Naive thymus-derived CD4-positive, alpha-beta T cell (primary cell): ENCODE measurements around the gene RAB29. TPM values are rescaled to one million over a fixed set of nuclear protein-coding genes. Genes with fewer than 3 reads are reported as not detected.
A peak's percentile ranks its signal among the peaks of the same experiment; 100 is the strongest.

Experiments
- ATAC-seq: fragments of 150-1000 bp; cut with Tn5 transposase; 2 replicates; pipeline ENCODE4 v1.10.0; 2021; ENCODE audit warnings: mild to moderate bottlenecking, moderate library complexity
- CTCF ChIA-PET: fragments of 350-600 bp; sonication (Branson Sonifier 250); formaldehyde crosslinking; loops from one replicate; lab custom pipeline; 2021; ENCODE audit warnings: antibody characterized with exemption; lab: Charles Lee
- POLR2A ChIA-PET: fragments of 350-600 bp; sonication (Branson Sonifier 250); formaldehyde crosslinking; loops from one replicate; lab custom pipeline; 2021; ENCODE audit warnings: antibody characterized with exemption, inconsistent platforms; lab: Charles Lee
- DNase-seq, 9 donors: peaks; one replicate each; pipeline versions ENCODE4 v3.0.0 to v3.0.0-alpha.2; 2020 to 2022; ENCODE audit warnings: mixed read lengths in 1 of 9
- H3K27ac ChIP-seq: one replicate; pipeline ENCODE4 v1.7.0; 2013; ENCODE audit warnings: mild to moderate bottlenecking, low read depth, low read length, moderate library complexity
- H3K27me3 ChIP-seq, 2 donors: one replicate each; pipeline ENCODE4 v1.7.0; 2013; ENCODE audit warnings: low read length in 2 of 2, mild to moderate bottlenecking in 2 of 2, moderate library complexity in 2 of 2; ENCODE audit not compliant: control insufficient read depth in 2 of 2, insufficient read depth in 2 of 2
- H3K36me3 ChIP-seq, 3 experiments: 1 replicate in 2 of 3; 2 replicates in 1 of 3; pipeline ENCODE4 v1.7.0; 2013; ENCODE audit warnings: low read length in 3 of 3, mild to moderate bottlenecking in 3 of 3, moderate library complexity in 1 of 3; ENCODE audit not compliant: insufficient read depth in 3 of 3, control insufficient read depth in 2 of 3
- H3K4me1 ChIP-seq, 2 donors: one replicate each; pipeline ENCODE4 v1.7.0; 2013; ENCODE audit warnings: low read length in 2 of 2, mild to moderate bottlenecking in 2 of 2, moderate library complexity in 1 of 2; ENCODE audit not compliant: control insufficient read depth in 2 of 2, insufficient read depth in 2 of 2
- H3K4me3 ChIP-seq: 2 replicates; pipeline ENCODE4 v1.7.0; 2013; ENCODE audit warnings: mild to moderate bottlenecking, low read length
- H3K9me3 ChIP-seq, 3 experiments: 1 replicate in 2 of 3; 2 replicates in 1 of 3; pipeline ENCODE4 v1.7.0; 2013; ENCODE audit warnings: low read length in 3 of 3; ENCODE audit not compliant: control insufficient read depth in 2 of 3
- H3K27ac Mint-ChIP-seq, 9 donors: one replicate each; pipeline ENCODE4 v1.8.0; 2020 to 2022; ENCODE audit warnings: mixed read lengths in 9 of 9, mild to moderate bottlenecking in 8 of 9, moderate library complexity in 5 of 9, inconsistent platforms in 2 of 9
- H3K27me3 Mint-ChIP-seq, 5 donors: one replicate each; pipeline ENCODE4 v1.8.0; 2021 to 2022; ENCODE audit warnings: mixed read lengths in 5 of 5, mild to moderate bottlenecking in 1 of 5
- H3K36me3 Mint-ChIP-seq, 5 donors: one replicate each; pipeline ENCODE4 v1.8.0; 2020 to 2022; ENCODE audit warnings: mixed read lengths in 5 of 5, mild to moderate bottlenecking in 3 of 5, inconsistent platforms in 1 of 5
- H3K4me1 Mint-ChIP-seq, 7 donors: one replicate each; pipeline ENCODE4 v1.8.0; 2020 to 2022; ENCODE audit warnings: mixed read lengths in 7 of 7, mild to moderate bottlenecking in 3 of 7, inconsistent platforms in 1 of 7
- H3K4me3 Mint-ChIP-seq, 10 donors: one replicate each; pipeline ENCODE4 v1.8.0; 2020 to 2022; ENCODE audit warnings: mild to moderate bottlenecking in 10 of 10, mixed read lengths in 10 of 10, moderate library complexity in 6 of 10, inconsistent platforms in 2 of 10
- H3K9me3 Mint-ChIP-seq, 11 donors: one replicate each; pipeline ENCODE4 v1.8.0; 2020 to 2022; ENCODE audit warnings: mixed read lengths in 11 of 11, mild to moderate bottlenecking in 4 of 11, inconsistent platforms in 1 of 11, moderate library complexity in 1 of 11
- intact Hi-C, 2 donors: fragments of 100-400 bp; cut with micrococcal nuclease; formaldehyde crosslinking; loops; one replicate each; pipeline ENCODE4 v1.15.1; 2023
- polyA plus RNA-seq, 2 donors: library from polyadenylated mRNA; unstranded; fragments of 300-500 nt; fragmentation: Illumina TruSeq; gene quantifications; one replicate each; pipeline ENCODE4 v1.2.3, GENCODE V29; 2021
- total RNA-seq, 6 experiments: library from RNA in 5 of 6; stranded (reverse) in 5 of 6; gene quantifications; 1 replicate in 5 of 6; 2 replicates in 1 of 6; pipeline ENCODE4 v1.2.3 and lab custom pipeline; 2021 to 2026

RAB29 gene
- total and polyA plus RNA-seq, 7 experiments from 2014 or later: 23.9 to 76.6 (median 48.1) TPM

DNA sequence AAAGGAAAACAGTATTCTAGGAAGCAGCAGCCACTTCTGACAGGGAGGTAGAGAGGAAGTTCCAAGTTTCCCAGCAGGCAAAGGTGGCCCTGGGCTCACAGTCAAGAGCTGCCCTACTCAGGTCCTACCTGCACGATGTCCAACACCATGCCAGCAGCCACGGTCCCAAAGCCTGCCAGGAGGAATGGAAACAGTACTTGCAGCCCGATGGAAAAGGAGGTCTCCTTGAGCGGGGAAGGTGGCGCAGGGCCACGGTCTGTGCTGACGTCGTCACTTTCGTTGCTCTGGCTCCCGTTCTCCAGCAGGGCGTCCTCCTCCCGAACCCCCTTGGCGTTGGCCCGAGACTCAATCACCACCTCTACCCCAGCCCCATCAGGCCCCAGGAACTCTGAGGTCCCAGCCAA is 34.7 kb upstream of the RAB29 start:
- Mint-ChIP-seq H3K4me1 (peaks cover 63 to 90% (median 85%) of the 10 kb centered on the region in 7 donors), H3K9me3 (peaks cover 0 to 5% (median 0%) of the 10 kb centered on the region in 11 donors), H3K27me3 (peaks cover 0 to 12% (median 0%) of the 10 kb centered on the region in 5 donors), H3K36me3 (peaks cover 0 to 24% (median 8%) of the 10 kb centered on the region in 5 donors), H3K4me3 (peak overlapping the region in 8 of 10 donors; percentile 43 to 94 (median 80)), H3K27ac (peak overlapping the region in 4 of 9 donors; percentile 58 to 93 (median 78))
- ATAC-seq (no peak), DNase-seq (no peak)
- H3K4me1 ChIP-seq: peaks cover 39 to 63% of the 10 kb centered on the region in 2 donors
- intact Hi-C loops: loop anchor here in 1 of 2 donors (5.0 kb wide), 2 partner anchors 33 to 63 kb away; partner anchors contain the start of gene RAB29
- POLR2A ChIA-PET: interaction anchor here (0.9 to 3.4 kb wide), 2 partner anchors 35 to 162 kb away, joined by 3 to 16 read pairs; partner anchors contain the start of gene RAB29
- H3K4me3 ChIP-seq: no peak overlapping the region
- CTCF ChIA-PET: interaction anchor here (1.4 kb wide), 1 partner anchor 151 kb away, joined by 3 read pairs; no protein-coding TSS in a partner anchor
- H3K27me3 ChIP-seq: no peaks in the 10 kb centered on the region
- peaks cover 0 to 12% (median 0%) of the 10 kb centered on the region in 3 experiments for H3K36me3 ChIP-seq
- H3K27ac ChIP-seq: no peak overlapping the region
- H3K9me3 ChIP-seq: no peaks in the 10 kb centered on the region

DNA sequence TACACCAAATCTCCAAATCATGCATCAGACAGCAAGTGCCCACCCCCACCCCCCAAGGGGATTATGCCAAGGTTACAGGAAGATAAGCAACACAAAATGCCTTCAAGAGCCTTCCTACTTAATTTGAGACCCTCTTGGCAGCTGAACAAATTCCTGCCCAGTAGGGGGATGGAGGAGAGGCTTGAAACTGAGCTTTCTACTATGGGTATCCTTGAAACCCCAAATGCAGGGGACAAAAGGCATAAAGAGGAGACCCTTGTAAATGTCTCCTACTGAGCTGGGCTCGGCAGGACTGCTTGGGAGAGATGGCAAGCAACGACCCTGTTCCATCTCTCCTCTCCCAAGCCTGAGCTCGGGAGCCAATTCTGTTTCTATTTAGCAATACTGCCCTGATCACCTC is 34.2 kb upstream of the RAB29 start:
- peak overlapping the region in 7 of 9 donors; percentile 0 to 82 (median 49) for H3K27ac Mint-ChIP-seq
- Histone ChIP-seq H3K4me3 (no peak overlapping the region), H3K27ac (peak overlapping the region; percentile 15), H3K36me3 (peaks cover 0 to 12% (median 0%) of the 10 kb centered on the region in 3 experiments), H3K27me3 (no peaks in the 10 kb centered on the region), H3K4me1 (peaks cover 44 to 68% of the 10 kb centered on the region in 2 donors), H3K9me3 (no peaks in the 10 kb centered on the region)
- H3K4me1 Mint-ChIP-seq: peaks cover 68 to 90% (median 85%) of the 10 kb centered on the region in 7 donors
- POLR2A ChIA-PET: interaction anchor here (0.9 kb wide), 1 partner anchor 162 kb away, joined by 3 read pairs; no protein-coding TSS in a partner anchor
- peaks cover 0 to 5% (median 0%) of the 10 kb centered on the region in 11 donors for H3K9me3 Mint-ChIP-seq
- H3K4me3 Mint-ChIP-seq: peak overlapping the region; percentile 12 to 93 (median 70)
- peaks cover 0 to 7% (median 0%) of the 10 kb centered on the region in 5 donors for H3K27me3 Mint-ChIP-seq
- ATAC-seq (no peak), DNase-seq (no peak)
- CTCF ChIA-PET: no interaction called here
- intact Hi-C loops: no loop called here
- H3K36me3 Mint-ChIP-seq: peaks cover 0 to 24% (median 8%) of the 10 kb centered on the region in 5 donors

DNA sequence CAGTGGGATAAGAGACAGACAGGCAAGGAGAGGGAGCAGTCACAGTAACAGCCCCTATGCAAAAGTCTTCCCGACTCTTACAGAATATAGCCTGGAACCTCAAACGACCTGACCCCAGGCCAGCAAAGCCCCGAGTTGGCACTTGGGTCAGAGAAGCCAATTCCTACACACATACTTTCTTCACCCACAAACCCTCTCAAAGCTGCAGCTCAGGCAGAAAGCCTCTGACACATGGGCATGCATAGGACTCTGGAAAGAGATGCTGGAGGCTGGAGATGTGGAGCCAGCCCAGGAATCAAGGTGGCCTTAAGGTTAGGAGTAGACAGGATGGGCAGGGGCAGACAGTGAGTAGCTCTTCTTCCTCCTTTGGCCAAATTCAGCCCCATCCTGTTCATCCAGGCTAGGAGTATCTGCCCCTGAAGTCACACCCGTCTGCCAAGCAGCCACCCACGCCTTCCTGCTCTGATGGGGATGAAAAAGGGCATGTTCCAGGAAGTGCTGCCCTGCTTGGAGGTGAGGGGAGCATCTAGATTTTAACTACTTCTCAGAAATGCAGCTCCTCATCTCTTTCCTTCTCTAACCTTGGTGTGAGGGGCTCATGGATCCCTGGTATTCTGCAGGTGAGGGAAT is 29.9 kb upstream of the RAB29 start:
- intact Hi-C loops: no loop called here
- ChIA-PET CTCF (interaction anchor here (1.0 to 2.3 kb wide), 5 partner anchors 10 to 175 kb away, joined by 3 to 9 read pairs (median 3); no protein-coding TSS in a partner anchor), POLR2A (no interaction called here)
- Mint-ChIP-seq H3K27ac (peak overlapping the region; percentile 19 to 89 (median 85)), H3K4me1 (peaks cover 51 to 83% (median 75%) of the 10 kb centered on the region in 7 donors), H3K27me3 (no peaks in the 10 kb centered on the region), H3K4me3 (peak overlapping the region; percentile 54 to 89 (median 80)), H3K36me3 (peaks cover 0 to 19% (median 6%) of the 10 kb centered on the region in 5 donors), H3K9me3 (peaks cover 0 to 3% (median 0%) of the 10 kb centered on the region in 11 donors)
- peak overlapping the region; percentile 35 for H3K27ac ChIP-seq
- no peaks in the 10 kb centered on the region for H3K27me3 ChIP-seq
- H3K9me3 ChIP-seq: no peaks in the 10 kb centered on the region
- ATAC-seq: peak; percentile 47
- DNase-seq: peak in 8 of 9 donors; percentile 16 to 55 (median 26)
- peaks cover 0 to 13% (median 0%) of the 10 kb centered on the region in 3 experiments for H3K36me3 ChIP-seq
- H3K4me1 ChIP-seq: peaks cover 27 to 50% of the 10 kb centered on the region in 2 donors
- no peak overlapping the region for H3K4me3 ChIP-seq

DNA sequence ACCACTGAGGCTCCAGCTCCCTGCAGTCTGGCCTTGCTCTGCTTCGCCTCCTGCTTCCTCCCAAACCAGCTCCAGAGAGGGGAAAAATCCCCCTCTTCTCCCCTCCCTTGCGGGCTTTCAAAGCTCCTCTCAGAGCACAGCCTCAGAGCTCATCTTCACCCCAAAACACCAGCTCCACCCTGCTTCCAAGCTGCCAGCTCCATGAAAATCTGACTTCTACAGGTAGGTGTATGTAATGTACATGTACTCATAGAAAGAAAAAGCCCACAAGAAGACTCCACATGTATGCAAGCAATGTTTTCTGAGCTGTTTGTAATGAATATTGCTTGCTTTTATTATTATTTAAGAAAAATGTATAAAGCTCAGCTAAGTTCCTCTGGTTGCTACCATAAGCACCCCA is 29.3 kb upstream of the RAB29 start:
- H3K4me3 Mint-ChIP-seq: peak overlapping the region; percentile 54 to 89 (median 80)
- peak overlapping the region; percentile 10 to 89 (median 65) for H3K27ac Mint-ChIP-seq

GRCh38 chr1:205803986-205804385 is 28.7 kb upstream of the RAB29 start:
- Histone ChIP-seq H3K36me3 (peaks cover 0 to 20% (median 0%) of the 10 kb centered on the region in 3 experiments), H3K4me3 (no peak overlapping the region), H3K27ac (no peak overlapping the region), H3K9me3 (no peaks in the 10 kb centered on the region), H3K4me1 (peaks cover 22 to 39% of the 10 kb centered on the region in 2 donors), H3K27me3 (no peaks in the 10 kb centered on the region)
- CTCF ChIA-PET: interaction anchor here (0.5 to 2.3 kb wide), 2 partner anchors 13 to 16 kb away, joined by 3 to 9 read pairs; no protein-coding TSS in a partner anchor
- POLR2A ChIA-PET: no interaction called here
- ATAC-seq (no peak), DNase-seq (no peak)
- Mint-ChIP-seq H3K4me1 (peaks cover 44 to 71% (median 63%) of the 10 kb centered on the region in 7 donors), H3K36me3 (peaks cover 0 to 20% (median 3%) of the 10 kb centered on the region in 5 donors), H3K27ac (peak overlapping the region in 3 of 9 donors; percentile 19 to 86 (median 33)), H3K27me3 (no peaks in the 10 kb centered on the region), H3K9me3 (peaks cover 0 to 3% (median 0%) of the 10 kb centered on the region in 11 donors), H3K4me3 (peak overlapping the region in 5 of 10 donors; percentile 4 to 51 (median 10))
- intact Hi-C loops: no loop called here

More for the DNA sequence above, 29.3 kb upstream of the RAB29 start:
- peak overlapping the region; percentile 35 for H3K27ac ChIP-seq
- peaks cover 0 to 19% (median 6%) of the 10 kb centered on the region in 5 donors for H3K36me3 Mint-ChIP-seq
- intact Hi-C loops: no loop called here
- ATAC-seq (no peak), DNase-seq (no peak)
- peaks cover 49 to 77% (median 69%) of the 10 kb centered on the region in 7 donors for H3K4me1 Mint-ChIP-seq
- H3K4me3 ChIP-seq: no peak overlapping the region
- ChIA-PET POLR2A (no interaction called here), CTCF (interaction anchor here (1.0 to 2.3 kb wide), 5 partner anchors 9 to 175 kb away, joined by 3 to 9 read pairs (median 3); no protein-coding TSS in a partner anchor)
- peaks cover 0 to 3% (median 0%) of the 10 kb centered on the region in 11 donors for H3K9me3 Mint-ChIP-seq
- peaks cover 0 to 13% (median 0%) of the 10 kb centered on the region in 3 experiments for H3K36me3 ChIP-seq
- no peaks in the 10 kb centered on the region for H3K27me3 ChIP-seq
- no peaks in the 10 kb centered on the region for H3K27me3 Mint-ChIP-seq
- peaks cover 23 to 44% of the 10 kb centered on the region in 2 donors for H3K4me1 ChIP-seq
- H3K9me3 ChIP-seq: no peaks in the 10 kb centered on the region

DNA sequence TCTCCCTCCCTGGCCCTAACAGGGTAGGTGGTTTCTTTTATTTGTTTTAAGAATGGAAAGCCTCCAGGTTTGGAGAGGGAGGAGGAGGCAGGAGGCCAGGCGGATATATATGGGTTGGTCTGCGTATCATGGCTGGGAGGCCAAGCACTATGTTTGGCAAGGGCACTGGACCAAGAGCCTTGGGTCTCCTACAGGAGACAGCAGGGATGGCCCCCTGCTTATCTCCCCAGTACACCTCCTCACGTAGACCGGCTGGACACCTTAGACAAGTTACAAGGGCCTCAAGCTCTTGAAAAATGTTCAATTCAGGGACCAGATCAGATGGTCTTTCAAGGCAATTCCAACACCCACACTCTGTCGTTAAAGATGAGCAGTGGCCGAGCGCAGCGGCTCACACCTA is 26.8 kb upstream of the RAB29 start:
- peaks cover 0 to 29% (median 6%) of the 10 kb centered on the region in 5 donors for H3K36me3 Mint-ChIP-seq
- ATAC-seq: no peak

More for the DNA sequence above, 26.8 kb upstream of the RAB29 start:
- H3K27ac Mint-ChIP-seq: peak overlapping the region in 3 of 9 donors; percentile 44 to 76 (median 65)
- intact Hi-C loops: no loop called here
- no peaks in the 10 kb centered on the region for H3K27me3 ChIP-seq
- DNase-seq: no peak
- H3K4me1 Mint-ChIP-seq: peaks cover 33 to 52% (median 47%) of the 10 kb centered on the region in 7 donors
- POLR2A ChIA-PET: interaction anchor here (0.8 to 0.9 kb wide), 2 partner anchors 10 to 27 kb away, joined by 3 to 4 read pairs; partner anchors contain the start of gene RAB29
- H3K36me3 ChIP-seq: peaks cover 0 to 39% (median 0%) of the 10 kb centered on the region in 3 experiments
- H3K27me3 Mint-ChIP-seq: no peaks in the 10 kb centered on the region
- no peaks in the 10 kb centered on the region for H3K9me3 Mint-ChIP-seq
- no peak overlapping the region for H3K27ac ChIP-seq
- H3K4me3 ChIP-seq: no peak overlapping the region
- no peaks in the 10 kb centered on the region for H3K9me3 ChIP-seq
- H3K4me1 ChIP-seq: peaks cover 22 to 32% of the 10 kb centered on the region in 2 donors
- CTCF ChIA-PET: interaction anchor here (1.0 kb wide), 1 partner anchor 10 kb away, joined by 3 read pairs; no protein-coding TSS in a partner anchor
- no peak overlapping the region for H3K4me3 Mint-ChIP-seq
